Mesenchymal stem cell (in vitro differentiated cells and primary cell): ENCODE results near the gene ZNF611.

Source experiments
- DNase-seq: peaks from one replicate; pipeline ENCODE4 v3.0.0-alpha.2; 2013
- H2AFZ ChIP-seq: one replicate; pipeline ENCODE4 v1.6.1; 2013; ENCODE audit warnings: low read depth, mild to moderate bottlenecking, control low read depth, inconsistent platforms, low read length, moderate library complexity
- H2AK5ac ChIP-seq: 2 replicates; pipeline ENCODE4 v1.6.1; 2013; ENCODE audit warnings: low read length, moderate library complexity, mild to moderate bottlenecking, inconsistent platforms; ENCODE audit not compliant: severe bottlenecking
- H2BK120ac ChIP-seq: one replicate; pipeline ENCODE4 v1.6.1; 2013; ENCODE audit warnings: low read depth, mild to moderate bottlenecking, inconsistent platforms, low read length, moderate library complexity
- H2BK12ac ChIP-seq, 2 experiments: one replicate each; pipeline ENCODE4 v1.6.1; 2013; ENCODE audit warnings: inconsistent platforms in 2 of 2, low read length in 2 of 2, mild to moderate bottlenecking in 2 of 2, moderate library complexity in 2 of 2, control low read depth in 1 of 2
- H2BK15ac ChIP-seq: one replicate; pipeline ENCODE4 v1.6.1; 2013; ENCODE audit warnings: mild to moderate bottlenecking, low read depth, inconsistent platforms; ENCODE audit not compliant: poor library complexity, severe bottlenecking
- H2BK5ac ChIP-seq: 2 replicates; pipeline ENCODE4 v1.6.1; 2013; ENCODE audit warnings: low read depth, mild to moderate bottlenecking, low read length, control low read depth, inconsistent platforms; ENCODE audit not compliant: poor library complexity, severe bottlenecking
- H3K14ac ChIP-seq, 2 experiments: one replicate each; pipeline ENCODE4 v1.6.1; 2013; ENCODE audit warnings: inconsistent platforms in 2 of 2, low read length in 2 of 2, control low read depth in 1 of 2, mild to moderate bottlenecking in 1 of 2, moderate library complexity in 1 of 2
- H3K18ac ChIP-seq, 2 experiments: one replicate each; pipeline ENCODE4 v1.6.1; 2013; ENCODE audit warnings: inconsistent platforms in 2 of 2, low read length in 2 of 2, control low read depth in 1 of 2, low read depth in 1 of 2, mild to moderate bottlenecking in 1 of 2
- H3K23ac ChIP-seq, 2 experiments: one replicate each; pipeline ENCODE4 v1.6.1; 2013; ENCODE audit warnings: inconsistent platforms in 2 of 2, low read length in 2 of 2, mild to moderate bottlenecking in 2 of 2, moderate library complexity in 2 of 2, control low read depth in 1 of 2
- H3K27ac ChIP-seq: 2 replicates; pipeline ENCODE4 v1.5.1; 2013; ENCODE audit warnings: mild to moderate bottlenecking, moderate library complexity, low read length, control low read depth, inconsistent platforms; ENCODE audit not compliant: poor library complexity, severe bottlenecking
- H3K27me3 ChIP-seq, 2 experiments: 2 replicates each; pipeline versions ENCODE4 v1.6.1 to v1.7.0; 2013; ENCODE audit warnings: low read length in 2 of 2, mild to moderate bottlenecking in 2 of 2, moderate library complexity in 2 of 2, control low read depth in 1 of 2, inconsistent platforms in 1 of 2; ENCODE audit not compliant: control insufficient read depth in 1 of 2, insufficient read depth in 1 of 2
- H3K36me3 ChIP-seq, 2 experiments: 2 replicates each; pipeline versions ENCODE4 v1.6.1 to v1.7.0; 2013; ENCODE audit warnings: low read length in 2 of 2, control low read depth in 1 of 2, inconsistent platforms in 1 of 2, low read depth in 1 of 2, mild to moderate bottlenecking in 1 of 2; ENCODE audit not compliant: insufficient read depth in 2 of 2, control insufficient read depth in 1 of 2
- H3K4ac ChIP-seq, 2 experiments: one replicate each; pipeline ENCODE4 v1.6.1; 2013; ENCODE audit warnings: inconsistent platforms in 2 of 2, low read length in 2 of 2, mild to moderate bottlenecking in 2 of 2, moderate library complexity in 2 of 2, control low read depth in 1 of 2, low read depth in 1 of 2
- H3K4me1 ChIP-seq: 2 replicates; pipeline ENCODE4 v1.6.1; 2013; ENCODE audit warnings: low read depth, low read length, control low read depth; ENCODE audit not compliant: control insufficient read depth, insufficient read depth
- H3K4me2 ChIP-seq: 2 replicates; pipeline ENCODE4 v1.6.1; 2013; ENCODE audit warnings: low read length, mild to moderate bottlenecking, inconsistent platforms; ENCODE audit not compliant: poor library complexity, severe bottlenecking
- H3K4me3 ChIP-seq, 2 experiments: 2 replicates each; pipeline versions ENCODE4 v1.5.1 to v1.7.0; 2013; ENCODE audit warnings: low read length in 2 of 2, mild to moderate bottlenecking in 2 of 2, control low read depth in 1 of 2, low read depth in 1 of 2; ENCODE audit not compliant: insufficient read depth in 1 of 2
- H3K79me1 ChIP-seq: replicated peaks from 2 replicates; pipeline ENCODE4 v1.6.1; 2013; ENCODE audit warnings: mild to moderate bottlenecking, control low read depth, low read length, inconsistent platforms; ENCODE audit not compliant: poor library complexity, severe bottlenecking
- H3K9ac ChIP-seq: 2 replicates; pipeline ENCODE4 v1.7.0; 2013; ENCODE audit warnings: mild to moderate bottlenecking, low read length, moderate library complexity
- H3K9me3 ChIP-seq: 2 replicates; pipeline ENCODE4 v1.7.0; 2013; ENCODE audit warnings: mild to moderate bottlenecking, low read length; ENCODE audit not compliant: control insufficient read depth
- H4K8ac ChIP-seq: one replicate; pipeline ENCODE4 v1.6.1; 2013; ENCODE audit warnings: inconsistent platforms, mild to moderate bottlenecking, low read length, moderate library complexity
- H4K91ac ChIP-seq: one replicate; pipeline ENCODE4 v1.6.1; 2013; ENCODE audit warnings: mild to moderate bottlenecking, low read length, inconsistent platforms
- whole genome bisulfite sequencing: methylation state at CpG from one replicate; pipeline ENCODE4 v1.1.7; 2013; ENCODE audit warnings: mixed read lengths; 5-methylcytosine and 5-hydroxymethylcytosine counted together

The ZNF611 gene

DNA sequence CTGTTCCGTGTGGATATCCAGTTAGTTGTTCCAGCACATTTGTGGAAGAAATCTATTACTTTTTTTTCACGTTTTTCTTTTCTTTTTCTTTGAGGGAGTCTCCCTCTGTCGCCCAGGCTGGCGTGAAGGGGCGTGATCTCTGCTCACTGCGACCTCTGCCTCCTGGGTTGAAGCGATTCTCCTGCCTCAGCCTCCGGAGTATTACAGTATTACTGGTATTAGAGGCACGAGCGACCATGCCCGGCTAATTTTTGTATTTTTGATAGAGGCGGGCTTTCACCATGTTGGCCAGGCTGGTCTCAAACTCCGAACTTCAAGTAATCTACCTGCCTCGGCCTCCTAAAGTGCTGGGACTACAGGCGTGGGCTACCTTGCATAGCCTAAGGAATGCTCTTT, 43.6 kb downstream of the ZNF611 start:
- H2BK12ac ChIP-seq = peak overlapping the region; percentile 39 to 50
- H3K4me1 ChIP-seq = peaks cover 10% of the 10 kb centered on the region
- no peaks in the 10 kb centered on the region for H3K9me3 ChIP-seq
- H2BK120ac ChIP-seq = no peak overlapping the region
- H3K36me3 ChIP-seq = no peaks in the 10 kb centered on the region
- H2BK5ac ChIP-seq = no peak overlapping the region
- H3K4me2 ChIP-seq = peak overlapping the region; percentile 51
- H3K27ac ChIP-seq = peak overlapping the region; percentile 96
- peak overlapping the region in 1 of 2 experiments; percentile 27 for H3K4ac ChIP-seq
- H4K91ac ChIP-seq = peak overlapping the region; percentile 39
- no peak overlapping the region for H3K23ac ChIP-seq
- 64% methylated on average over 12 of the region's 15 CpGs for WGBS
- H3K14ac ChIP-seq = no peak overlapping the region
- DNase-seq = no peak
- peak overlapping the region in 1 of 2 experiments; percentile 96 for H3K4me3 ChIP-seq
- no peak overlapping the region for H3K18ac ChIP-seq
- H3K9ac ChIP-seq = peak overlapping the region; percentile 94
- H4K8ac ChIP-seq = no peak overlapping the region
- no peak overlapping the region for H2BK15ac ChIP-seq
- H3K27me3 ChIP-seq = no peaks in the 10 kb centered on the region
- H2AK5ac ChIP-seq = no peak overlapping the region
- no peak overlapping the region for H2AFZ ChIP-seq
- H3K79me1 ChIP-seq = peaks cover 6% of the 10 kb centered on the region

DNA sequence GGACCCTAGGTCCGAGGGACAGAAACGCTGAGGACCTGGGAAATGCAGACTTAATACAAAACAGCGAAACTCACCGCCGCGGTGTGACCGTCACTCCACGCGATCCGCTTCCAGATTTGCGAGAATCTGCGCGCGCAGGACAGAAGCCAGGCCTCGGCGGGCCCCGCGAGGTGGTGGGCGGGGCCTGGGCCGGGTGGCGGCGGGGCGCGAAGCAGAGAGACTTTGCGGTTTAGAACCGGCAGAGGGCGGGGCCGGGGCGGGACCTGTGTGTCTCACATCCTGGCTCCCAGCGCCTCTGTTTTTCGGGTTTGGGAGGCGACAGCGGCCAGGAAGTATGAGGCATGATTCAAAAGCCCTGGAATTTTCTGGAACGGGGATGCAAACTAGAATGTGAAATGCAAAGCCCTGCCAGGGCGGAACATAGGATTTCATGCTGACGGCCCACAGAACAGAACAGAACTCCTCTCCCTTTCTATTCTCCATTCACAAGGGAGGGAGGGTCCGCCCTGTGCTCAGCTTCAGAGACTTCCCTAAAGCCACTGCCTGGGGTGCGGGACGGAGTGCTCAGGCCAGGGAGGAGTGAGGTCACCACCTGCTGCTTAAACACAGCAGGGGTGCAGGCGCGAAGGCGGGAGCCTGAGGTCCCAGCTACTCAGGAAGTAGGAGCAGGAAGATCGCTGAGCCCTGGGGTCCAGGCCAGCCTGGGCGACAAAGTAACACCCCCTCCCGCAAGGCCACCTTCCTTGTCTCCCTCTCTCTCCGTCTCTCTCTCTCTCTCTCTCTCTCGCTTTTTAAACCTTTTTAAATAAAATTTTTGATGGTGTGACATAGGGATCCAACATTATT, 44.3 kb downstream of the ZNF611 start:
- Histone ChIP-seq H2AFZ (peak overlapping the region; percentile 96), H3K9me3 (no peaks in the 10 kb centered on the region), H2BK120ac (peak overlapping the region; percentile 79), H2AK5ac (no peak overlapping the region), H3K4ac (peak overlapping the region; percentile 56 to 79), H3K27ac (peak overlapping the region; percentile 96), H3K27me3 (no peaks in the 10 kb centered on the region), H4K91ac (peak overlapping the region; percentile 83), H3K23ac (no peak overlapping the region), H2BK5ac (peak overlapping the region; percentile 47), H3K14ac (peak overlapping the region in 1 of 2 experiments; percentile 78), H3K4me3 (peak overlapping the region; percentile 83 to 96), H3K9ac (peak overlapping the region; percentile 94), H2BK12ac (peak overlapping the region; percentile 59 to 97), H3K18ac (peak overlapping the region; percentile 73 to 85), H3K4me2 (peak overlapping the region; percentile 94), H3K4me1 (peaks cover 10% of the 10 kb centered on the region), H4K8ac (peak overlapping the region; percentile 93), H3K79me1 (peaks cover 6% of the 10 kb centered on the region), H2BK15ac (peak overlapping the region; percentile 26), H3K36me3 (no peaks in the 10 kb centered on the region)
- peak; percentile 94 for DNase-seq
- 2% methylated on average over 41 of the region's 47 CpGs for WGBS

DNA sequence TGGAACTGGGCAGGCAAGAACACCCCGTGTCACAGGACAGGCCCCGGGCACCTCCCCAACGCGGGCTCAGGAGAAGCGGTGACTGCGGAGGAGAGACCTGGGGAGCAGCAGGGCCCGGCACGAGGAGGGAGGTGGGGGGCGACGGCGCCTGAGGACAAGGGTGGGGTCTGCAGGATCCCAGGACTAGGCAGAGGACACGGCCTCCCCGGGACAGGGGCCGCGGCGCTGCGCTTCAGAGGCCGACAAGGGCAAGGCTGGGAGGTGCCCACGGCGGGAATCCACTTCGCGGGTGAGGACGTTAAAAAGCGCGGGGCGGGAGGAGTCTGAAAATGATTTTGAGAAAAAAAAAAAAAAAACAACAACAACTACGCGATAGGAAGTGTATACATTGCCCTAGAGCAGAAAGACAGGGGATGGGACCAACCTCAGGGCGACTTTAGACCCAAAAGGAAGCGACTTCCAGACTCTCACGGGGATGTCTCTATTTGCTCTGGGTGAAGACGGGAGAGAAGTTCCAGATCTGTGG, 44.9 kb downstream of the ZNF611 start:
- Histone ChIP-seq H3K27me3 (no peaks in the 10 kb centered on the region), H3K9me3 (no peaks in the 10 kb centered on the region), H4K91ac (peak overlapping the region; percentile 95), H3K36me3 (no peaks in the 10 kb centered on the region), H3K18ac (peak overlapping the region; percentile 68 to 85), H2BK5ac (peak overlapping the region; percentile 81), H3K27ac (peak overlapping the region; percentile 64), H3K4ac (peak overlapping the region; percentile 47 to 73), H2BK120ac (peak overlapping the region; percentile 1), H3K9ac (peak overlapping the region; percentile 94), H3K4me2 (peak overlapping the region; percentile 94), H3K23ac (no peak overlapping the region), H3K4me3 (peak overlapping the region; percentile 83 to 96), H3K14ac (peak overlapping the region in 1 of 2 experiments; percentile 91), H3K79me1 (peaks cover 7% of the 10 kb centered on the region), H4K8ac (peak overlapping the region; percentile 84), H2BK15ac (peak overlapping the region; percentile 89), H2AFZ (peak overlapping the region; percentile 99), H3K4me1 (peaks cover 10% of the 10 kb centered on the region), H2BK12ac (peak overlapping the region in 1 of 2 experiments; percentile 63), H2AK5ac (no peak overlapping the region)
- whole genome bisulfite sequencing = under 1% methylated on average over 25 of the region's 32 CpGs
- DNase-seq = no peak
